Loucy (cell line): ENCODE data around the gene SND1.

Source experiments
- EZH2phosphoT487 ChIP-seq: fragments of 200-600 bp; IDR thresholded peaks from 2 replicates; pipeline ENCODE4 v1.6.1; 2018; ENCODE audit warnings: antibody characterized with exemption, mild to moderate bottlenecking, moderate library complexity, borderline replicate concordance
- TF ChIP-seq, protein P1 (sequence below): fragments of 200-600 bp; sonication (generic); conservative IDR thresholded peaks from 2 replicates; pipeline ENCODE4 v1.5.1; 2014; ENCODE audit warnings: mild to moderate bottlenecking, antibody characterized with exemption, low read length

DNA sequence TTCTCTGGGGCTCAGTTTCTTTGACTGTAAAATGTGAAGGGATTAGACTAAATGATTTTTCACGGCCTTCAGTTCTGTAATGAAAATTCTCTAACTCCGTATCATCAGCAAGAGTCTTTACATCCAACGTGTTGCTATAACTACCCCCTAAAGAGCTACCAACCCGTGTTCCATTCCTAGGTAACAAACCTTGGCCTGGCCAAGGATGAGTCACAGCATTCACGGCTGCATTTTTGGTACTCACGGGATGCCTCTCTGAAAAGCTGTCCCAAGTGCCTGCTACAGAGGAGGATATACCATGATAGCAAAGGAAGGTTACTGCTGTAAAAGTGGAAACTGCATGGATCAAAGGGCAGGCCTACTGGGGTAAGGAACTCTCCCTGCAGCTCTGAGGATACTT lies 373.4 kb downstream of the SND1 start:
- TF ChIP-seq, protein P1, sequence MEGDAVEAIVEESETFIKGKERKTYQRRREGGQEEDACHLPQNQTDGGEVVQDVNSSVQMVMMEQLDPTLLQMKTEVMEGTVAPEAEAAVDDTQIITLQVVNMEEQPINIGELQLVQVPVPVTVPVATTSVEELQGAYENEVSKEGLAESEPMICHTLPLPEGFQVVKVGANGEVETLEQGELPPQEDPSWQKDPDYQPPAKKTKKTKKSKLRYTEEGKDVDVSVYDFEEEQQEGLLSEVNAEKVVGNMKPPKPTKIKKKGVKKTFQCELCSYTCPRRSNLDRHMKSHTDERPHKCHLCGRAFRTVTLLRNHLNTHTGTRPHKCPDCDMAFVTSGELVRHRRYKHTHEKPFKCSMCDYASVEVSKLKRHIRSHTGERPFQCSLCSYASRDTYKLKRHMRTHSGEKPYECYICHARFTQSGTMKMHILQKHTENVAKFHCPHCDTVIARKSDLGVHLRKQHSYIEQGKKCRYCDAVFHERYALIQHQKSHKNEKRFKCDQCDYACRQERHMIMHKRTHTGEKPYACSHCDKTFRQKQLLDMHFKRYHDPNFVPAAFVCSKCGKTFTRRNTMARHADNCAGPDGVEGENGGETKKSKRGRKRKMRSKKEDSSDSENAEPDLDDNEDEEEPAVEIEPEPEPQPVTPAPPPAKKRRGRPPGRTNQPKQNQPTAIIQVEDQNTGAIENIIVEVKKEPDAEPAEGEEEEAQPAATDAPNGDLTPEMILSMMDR: no peak
- TF ChIP-seq EZH2phosphoT487: no peak
